ENCODE measurements around the gene TMBIM6. TPM values are rescaled to one million over a fixed set of nuclear protein-coding genes. Genes with fewer than 3 reads are reported as not detected.

TMBIM6 gene
- total and polyA plus RNA-seq, 2 experiments from 2014 or later: 510 to 891 TPM

GRCh38 chr12:49813131-49813530, 71.8 kb downstream of the TMBIM6 start:
- Histone ChIP-seq H3K79me2 (ENCODE audit: insufficient read depth) (no peaks in the 10 kb centered on the region; the same call in none of the 2 replicates), H3K9me3 (ENCODE audit: low read depth) (no peaks in the 10 kb centered on the region), H3K4me1 (ENCODE audit: insufficient read depth) (no peaks in the 10 kb centered on the region), H3K4me2 (ENCODE audit: unreplicated experiment) (no peak overlapping the region), H3K36me3 (ENCODE audit: low read depth) (no peaks in the 10 kb centered on the region), H3K27ac (no peak overlapping the region), H3F3A (ENCODE audit: insufficient read depth) (no peaks in the 10 kb centered on the region), H3K27me3 (replicated peaks; ENCODE audit: insufficient read depth) (no peaks in the 10 kb centered on the region), H3K4me3 (no peak overlapping the region), H3K9me2 (ENCODE audit: insufficient read depth) (no peaks in the 10 kb centered on the region), H4K20me1 (ENCODE audit: insufficient read depth) (peaks cover 8% of the 10 kb centered on the region; the same call in 1 of the 2 replicates), H2AFZ (no peak overlapping the region), H3K9ac (no peak overlapping the region)
- peak; percentile 35 for DNase-seq
- WGBS, 2 experiments (ENCODE audit: low coverage in 1 of 2, low lambda C conversion rate in 2 of 2, missing lambda C conversion rate in 2 of 2): 81 to 83% methylated on average over 1 of the region's 1 CpG
- in situ Hi-C loops (cut with MboI): no loop called here
- TF ChIP-seq EZH2 (IDR thresholded peaks at IDR 0.05; ENCODE audit: insufficient read depth, poor library complexity, severe bottlenecking) (no peak), EZH2phosphoT487 (IDR thresholded peaks at IDR 0.05; ENCODE audit: insufficient read depth, low read depth) (no peak)

Small RNA genes lying within 50 kb of the gene (small RNA-seq; reads per million reads assigned to genes)
- gene AC020612.2 (ENCODE audit: low read depth, low replicate concordance) (not detected), gene LSM6P2 (ENCODE audit: low read depth, low replicate concordance) (not detected)

Other genes starting within 250 kb of the TMBIM6 start
- not detected in 2 replicates for gene KCNH3, start 202.5 kb upstream of the TMBIM6 start, total RNA-seq (2014; rRNA removed; shearing (Covaris generic))
- gene KCNH3, start 202.5 kb upstream of the TMBIM6 start, polyA plus RNA-seq (2016; fragmentation: Nextera tagmentation; extraction: Ambion mirVana): 0.09 and 0.10 TPM in 2 replicates
- 54.9 and 60.4 TPM in 2 replicates for gene MCRS1, start 173.4 kb upstream of the TMBIM6 start, total RNA-seq (2014; rRNA removed; shearing (Covaris generic))
- 64.2 and 66.0 TPM in 2 replicates for gene MCRS1, start 173.4 kb upstream of the TMBIM6 start, polyA plus RNA-seq (2016; fragmentation: Nextera tagmentation; extraction: Ambion mirVana)
- 0.22 and 1.4 TPM in 2 replicates for gene FAM186B, start 135.9 kb upstream of the TMBIM6 start, total RNA-seq (2014; rRNA removed; shearing (Covaris generic))
- gene FAM186B, start 135.9 kb upstream of the TMBIM6 start, polyA plus RNA-seq (2016; fragmentation: Nextera tagmentation; extraction: Ambion mirVana): 0.14 and 0.38 TPM in 2 replicates
- gene PRPF40B, start 118.0 kb upstream of the TMBIM6 start, total RNA-seq (2014; rRNA removed; shearing (Covaris generic)): 9.9 and 10.2 TPM in 2 replicates
- gene PRPF40B, start 118.0 kb upstream of the TMBIM6 start, polyA plus RNA-seq (2016; fragmentation: Nextera tagmentation; extraction: Ambion mirVana): 11.6 and 12.6 TPM in 2 replicates
- gene FMNL3, start 34.2 kb upstream of the TMBIM6 start, total RNA-seq (2014; rRNA removed; shearing (Covaris generic)): 24.0 and 32.9 TPM in 2 replicates
- 7.9 and 9.3 TPM in 2 replicates for gene FMNL3, start 34.2 kb upstream of the TMBIM6 start, polyA plus RNA-seq (2016; fragmentation: Nextera tagmentation; extraction: Ambion mirVana)
- 28.4 and 28.8 TPM in 2 replicates for gene NCKAP5L, start 86.9 kb downstream of the TMBIM6 start, total RNA-seq (2014; rRNA removed; shearing (Covaris generic))
- 13.5 and 14.1 TPM in 2 replicates for gene NCKAP5L, start 86.9 kb downstream of the TMBIM6 start, polyA plus RNA-seq (2016; fragmentation: Nextera tagmentation; extraction: Ambion mirVana)
- 3.3 and 4.2 TPM in 2 replicates for gene BCDIN3D, start 101.5 kb downstream of the TMBIM6 start, total RNA-seq (2014; rRNA removed; shearing (Covaris generic))
- 3.7 TPM in 2 replicates for gene BCDIN3D, start 101.5 kb downstream of the TMBIM6 start, polyA plus RNA-seq (2016; fragmentation: Nextera tagmentation; extraction: Ambion mirVana)
- gene FAIM2, start 162.3 kb downstream of the TMBIM6 start, total RNA-seq (2014; rRNA removed; shearing (Covaris generic)): 0.86 and 2.8 TPM in 2 replicates
- 4.6 and 5.3 TPM in 2 replicates for gene FAIM2, start 162.3 kb downstream of the TMBIM6 start, polyA plus RNA-seq (2016; fragmentation: Nextera tagmentation; extraction: Ambion mirVana)
- gene AQP2, start 209.2 kb downstream of the TMBIM6 start, total RNA-seq (2014; rRNA removed; shearing (Covaris generic)): not detected in 2 replicates
- gene AQP2, start 209.2 kb downstream of the TMBIM6 start, polyA plus RNA-seq (2016; fragmentation: Nextera tagmentation; extraction: Ambion mirVana): not detected in 2 replicates
- not detected in 2 replicates for gene AQP5, start 220.3 kb downstream of the TMBIM6 start, total RNA-seq (2014; rRNA removed; shearing (Covaris generic))
- gene AQP5, start 220.3 kb downstream of the TMBIM6 start, polyA plus RNA-seq (2016; fragmentation: Nextera tagmentation; extraction: Ambion mirVana): not detected in 2 replicates
- not detected in 2 replicates for gene AQP6, start 231.4 kb downstream of the TMBIM6 start, total RNA-seq (2014; rRNA removed; shearing (Covaris generic))
- not detected in 2 replicates for gene AQP6, start 231.4 kb downstream of the TMBIM6 start, polyA plus RNA-seq (2016; fragmentation: Nextera tagmentation; extraction: Ambion mirVana)

All from GM23248 (cell line).